ENCODE measurements around the gene PPP1R13B. TPM values are rescaled to one million over a fixed set of nuclear protein-coding genes. Genes with fewer than 3 reads are reported as not detected.

Gene PPP1R13B
- total and polyA plus RNA-seq, 2 experiments from 2014 or later, result 88.5 to 124 TPM

- Histone ChIP-seq H3K36me3 (peaks cover 46% of the 10 kb centered on the region), H3K27me3 (no peaks in the 10 kb centered on the region), H3K4me3 (no peak overlapping the region), H3K27ac (peak overlapping the region; percentile 80), H3K9me3 (ENCODE audit: low read depth) (no peaks in the 10 kb centered on the region), H3K4me1 (ENCODE audit: low read depth) (no peaks in the 10 kb centered on the region)
- TF ChIP-seq CTCF (IDR thresholded peaks at IDR 0.05; ENCODE audit: low read depth, low read length), result no peak
- no peak for DNase-seq (ENCODE audit: low read depth in 1 of 2, low spot score in 1 of 2)
Observed at GRCh38 chr14:103733651-103734050, 113.7 kb downstream of the PPP1R13B start.

GRCh38 chr14:103732868-103733620 lies 114.3 kb downstream of the PPP1R13B start:
- Histone ChIP-seq H3K36me3 (peaks cover 40% of the 10 kb centered on the region), H3K9me3 (ENCODE audit: low read depth) (no peaks in the 10 kb centered on the region), H3K27ac (peak overlapping the region; percentile 80), H3K4me3 (no peak overlapping the region), H3K4me1 (ENCODE audit: low read depth) (no peaks in the 10 kb centered on the region), H3K27me3 (no peaks in the 10 kb centered on the region)
- DNase-seq (ENCODE audit: low read depth in 1 of 2, low spot score in 1 of 2), result no peak
- no peak for TF ChIP-seq CTCF (IDR thresholded peaks at IDR 0.05; ENCODE audit: low read depth, low read length)

- Histone ChIP-seq H3K36me3 (peaks cover 35% of the 10 kb centered on the region), H3K4me1 (ENCODE audit: low read depth) (no peaks in the 10 kb centered on the region), H3K4me3 (no peak overlapping the region), H3K27me3 (no peaks in the 10 kb centered on the region), H3K27ac (peak overlapping the region; percentile 80), H3K9me3 (ENCODE audit: low read depth) (no peaks in the 10 kb centered on the region)
- no peak for TF ChIP-seq CTCF (IDR thresholded peaks at IDR 0.05; ENCODE audit: low read depth, low read length)
- DNase-seq (ENCODE audit: low read depth in 1 of 2, low spot score in 1 of 2), result no peak
Observed at GRCh38 chr14:103731916-103732867, 115.2 kb downstream of the PPP1R13B start.

- Histone ChIP-seq H3K27me3 (no peaks in the 10 kb centered on the region), H3K4me3 (no peak overlapping the region), H3K36me3 (peaks cover 33% of the 10 kb centered on the region), H3K27ac (peak overlapping the region; percentile 80), H3K9me3 (ENCODE audit: low read depth) (no peaks in the 10 kb centered on the region), H3K4me1 (ENCODE audit: low read depth) (no peaks in the 10 kb centered on the region)
- TF ChIP-seq CTCF (IDR thresholded peaks at IDR 0.05; ENCODE audit: low read depth, low read length), result no peak
- no peak for DNase-seq (ENCODE audit: low read depth in 1 of 2, low spot score in 1 of 2)
Observed at GRCh38 chr14:103731481-103731880, 115.9 kb downstream of the PPP1R13B start.

GRCh38 chr14:103730490-103731035 lies 116.8 kb downstream of the PPP1R13B start:
- no peak overlapping the region for H3K4me3 ChIP-seq
- H3K4me1 ChIP-seq (ENCODE audit: low read depth), result no peaks in the 10 kb centered on the region
- TF ChIP-seq CTCF (IDR thresholded peaks at IDR 0.05; ENCODE audit: low read depth, low read length), result no peak
- peak overlapping the region; percentile 76 for H3K27ac ChIP-seq
- DNase-seq (ENCODE audit: low read depth in 1 of 2, low spot score in 1 of 2), result no peak
- H3K36me3 ChIP-seq, result peaks cover 27% of the 10 kb centered on the region
- no peaks in the 10 kb centered on the region for H3K9me3 ChIP-seq (ENCODE audit: low read depth)
- H3K27me3 ChIP-seq, result no peaks in the 10 kb centered on the region

Measured in cardiac muscle cell (in vitro differentiated cells and primary cell).